Upper lobe of right lung (tissue), 1 donor: ENCODE measurements around the gene CCDC81. TPM values are rescaled to one million over a fixed set of nuclear protein-coding genes. Genes with fewer than 3 reads are reported as not detected.
"Not testable (repeated sequence)": the region's sequence is repeated elsewhere in the genome, so short reads cannot be mapped to it uniquely, and the experiment has no call there.

Experiments
- ATAC-seq: fragments of 200-7000 bp; cut with Tn5 transposase; one replicate; pipeline ENCODE4 v1.9.1; 2020; ENCODE audit warnings: mild to moderate bottlenecking, moderate library complexity
- DNase-seq: peaks from one replicate; pipeline ENCODE4 v3.0.0-alpha.2; 2020
- H3K27ac ChIP-seq: fragments of 200-600 bp; one replicate; pipeline ENCODE4 v1.8.0; 2022
- H3K27me3 ChIP-seq: fragments of 200-600 bp; one replicate; pipeline ENCODE4 v1.8.0; 2022; ENCODE audit warnings: mild to moderate bottlenecking
- H3K36me3 ChIP-seq: fragments of 200-600 bp; one replicate; pipeline ENCODE4 v1.8.0; 2022
- H3K4me1 ChIP-seq: fragments of 200-600 bp; one replicate; pipeline ENCODE4 v1.8.0; 2022
- H3K4me3 ChIP-seq: fragments of 200-600 bp; one replicate; pipeline ENCODE4 v1.8.0; 2022; ENCODE audit warnings: mild to moderate bottlenecking
- H3K9me3 ChIP-seq: fragments of 200-600 bp; one replicate; pipeline ENCODE4 v1.8.0; 2022
- CTCF ChIP-seq: fragments of 200-600 bp; IDR thresholded peaks from one replicate; pipeline ENCODE4 v1.8.0; 2022; ENCODE audit warnings: antibody characterized with exemption
- intact Hi-C: fragments of 100-400 bp; cut with DNase I; formaldehyde crosslinking; loops from one replicate; pipeline ENCODE4 v1.11.0; 2022
- total RNA-seq: library from RNA; stranded (reverse); fragmentation: NEBNext Ultra II Directional; extraction: Animal tissue kit (Norgen Biotek cat#: 25700); gene quantifications from one replicate; pipeline ENCODE4 v1.2.1, GENCODE V29; 2021
- donor health status: DM: no; HTN: yes; CAD: no; lungs with severe emphysema.

CCDC81 gene
- total RNA-seq, 1 donor from 2014 or later: 0.38 TPM

GRCh38 chr11:86418106-86418505 is 43.4 kb downstream of the CCDC81 start:
- intact Hi-C loops: no loop called here
- DNase-seq (no peak), ATAC-seq (no peak)
- Histone ChIP-seq H3K27me3 (no peaks in the 10 kb centered on the region), H3K4me1 (no peaks in the 10 kb centered on the region), H3K4me3 (no peak overlapping the region), H3K36me3 (no peaks in the 10 kb centered on the region), H3K27ac (no peak overlapping the region), H3K9me3 (no peaks in the 10 kb centered on the region)
- TF ChIP-seq CTCF: no peak

GRCh38 chr11:86418513-86418912 is 43.8 kb downstream of the CCDC81 start:
- H3K36me3 ChIP-seq: no peaks in the 10 kb centered on the region

GRCh38 chr11:86418917-86419316 is 44.2 kb downstream of the CCDC81 start:
- Histone ChIP-seq H3K27ac (no peak overlapping the region), H3K4me1 (no peaks in the 10 kb centered on the region), H3K36me3 (no peaks in the 10 kb centered on the region), H3K27me3 (no peaks in the 10 kb centered on the region), H3K9me3 (no peaks in the 10 kb centered on the region), H3K4me3 (no peak overlapping the region)
- no peak for DNase-seq
- intact Hi-C loops: no loop called here
- TF ChIP-seq CTCF: no peak
- no peak for ATAC-seq

More at GRCh38 chr11:86418513-86418912, 43.8 kb downstream of the CCDC81 start:
- Histone ChIP-seq H3K9me3 (no peaks in the 10 kb centered on the region), H3K4me3 (no peak overlapping the region), H3K4me1 (no peaks in the 10 kb centered on the region), H3K27ac (no peak overlapping the region), H3K27me3 (no peaks in the 10 kb centered on the region)
- no peak for TF ChIP-seq CTCF
- ATAC-seq (no peak), DNase-seq (no peak)
- intact Hi-C loops: no loop called here

- Histone ChIP-seq H3K9me3 (peaks cover 4% of the 10 kb centered on the region), H3K27ac (no peak overlapping the region), H3K27me3 (no peaks in the 10 kb centered on the region), H3K4me1 (no peaks in the 10 kb centered on the region), H3K36me3 (no peaks in the 10 kb centered on the region), H3K4me3 (no peak overlapping the region)
- ATAC-seq (no peak), DNase-seq (no peak)
- TF ChIP-seq CTCF: no peak
- intact Hi-C loops: no loop called here
These were observed 47.3 kb downstream of the CCDC81 start for GRCh38 chr11:86421946-86422345.

- no peak overlapping the region for H3K27ac ChIP-seq
- ATAC-seq (no peak), DNase-seq (no peak)
- no peaks in the 10 kb centered on the region for H3K27me3 ChIP-seq
- peaks cover 8% of the 10 kb centered on the region for H3K9me3 ChIP-seq
- intact Hi-C loops: no loop called here
- no peaks in the 10 kb centered on the region for H3K36me3 ChIP-seq
- H3K4me1 ChIP-seq: no peaks in the 10 kb centered on the region
- TF ChIP-seq CTCF: no peak
- H3K4me3 ChIP-seq: no peak overlapping the region
These were observed 47.7 kb downstream of the CCDC81 start for GRCh38 chr11:86422371-86422770.

GRCh38 chr11:86423488-86423887 is 48.8 kb downstream of the CCDC81 start:
- H3K4me1 ChIP-seq, DNase-seq, ATAC-seq, intact Hi-C loops, H3K36me3 ChIP-seq, H3K9me3 ChIP-seq, H3K27me3 ChIP-seq, H3K27ac ChIP-seq, H3K4me3 ChIP-seq: not testable (repeated sequence)
